Activated CD8-positive, alpha-beta T cell treated with anti-CD3 and anti-CD28 coated beads for 36 hours (primary cell): Measurements from ENCODE around the gene SKA2. TPM values are rescaled to one million over a fixed set of nuclear protein-coding genes. Genes with fewer than 3 reads are reported as not detected.

ENCODE experiments used
- ATAC-seq: fragments of 200-7000 bp; cut with Tn5 transposase; one replicate; pipeline ENCODE4 v1.10.0; 2021; ENCODE audit warnings: mild to moderate bottlenecking, moderate library complexity
- CTCF ChIA-PET: fragments of 350-600 bp; sonication (Branson Sonifier 250); formaldehyde crosslinking; loops from one replicate; lab custom pipeline; 2021; ENCODE audit warnings: antibody characterized with exemption; lab: Charles Lee
- POLR2A ChIA-PET: fragments of 350-600 bp; sonication (Branson Sonifier 250); formaldehyde crosslinking; loops from one replicate; lab custom pipeline; 2021; ENCODE audit warnings: antibody characterized with exemption; lab: Charles Lee
- DNase-seq: peaks from one replicate; pipeline ENCODE4 v3.0.0-alpha.2; 2020
- H3K27ac Mint-ChIP-seq: one replicate; pipeline ENCODE4 v1.8.0; 2021; ENCODE audit warnings: mild to moderate bottlenecking, mixed read lengths
- H3K27me3 Mint-ChIP-seq: one replicate; pipeline ENCODE4 v1.8.0; 2021; ENCODE audit warnings: mixed read lengths
- H3K36me3 Mint-ChIP-seq: one replicate; pipeline ENCODE4 v1.8.0; 2021; ENCODE audit warnings: low read depth, mixed read lengths
- H3K4me1 Mint-ChIP-seq: one replicate; pipeline ENCODE4 v1.8.0; 2021; ENCODE audit warnings: low read depth, mixed read lengths
- H3K4me3 Mint-ChIP-seq: one replicate; pipeline ENCODE4 v1.8.0; 2021; ENCODE audit warnings: mild to moderate bottlenecking, moderate library complexity, mixed read lengths
- H3K9me3 Mint-ChIP-seq: one replicate; pipeline ENCODE4 v1.8.0; 2021; ENCODE audit warnings: mixed read lengths
- CTCF ChIP-seq: fragments of 200-600 bp; IDR thresholded peaks from one replicate; pipeline ENCODE4 v1.8.0; 2022; ENCODE audit warnings: antibody characterized with exemption, mild to moderate bottlenecking
- intact Hi-C: fragments of 100-400 bp; cut with micrococcal nuclease; formaldehyde crosslinking; loops from one replicate; pipeline ENCODE4 v1.10.0; 2022
- total RNA-seq, 2 experiments: library from RNA; stranded (reverse); gene quantifications; one replicate each; pipeline ENCODE4 v1.2.3, GENCODE V29; 2021

The SKA2 gene
- total RNA-seq, 2 experiments from 2014 or later, result 59.1 to 68.4 TPM

GRCh38 chr17:59154292-59154720 is 680 bp downstream of the SKA2 start:
- H3K27me3 Mint-ChIP-seq, result no peaks in the 10 kb centered on the region
- H3K36me3 Mint-ChIP-seq, result peaks cover 6% of the 10 kb centered on the region
- ChIA-PET CTCF (interaction anchor here (1.6 kb wide), 1 partner anchor 48 kb away, joined by 4 read pairs; the partner anchor contains the start of gene TRIM37), POLR2A (interaction anchor here (0.9 to 2.8 kb wide), 3 partner anchors 15 to 47 kb away, joined by 3 to 17 read pairs (median 4); partner anchors contain the start of gene TRIM37)
- peaks cover 37% of the 10 kb centered on the region for H3K4me1 Mint-ChIP-seq
- intact Hi-C loops, result no loop called here
- H3K9me3 Mint-ChIP-seq, result no peaks in the 10 kb centered on the region
- ATAC-seq (no peak), DNase-seq (peak; percentile 59)
- TF ChIP-seq CTCF, result no peak
- H3K27ac Mint-ChIP-seq, result no peak overlapping the region
- H3K4me3 Mint-ChIP-seq, result no peak overlapping the region

GRCh38 chr17:59152925-59153324 is 2.1 kb downstream of the SKA2 start:
- H3K36me3 Mint-ChIP-seq, result peaks cover 8% of the 10 kb centered on the region
- TF ChIP-seq CTCF, result no peak
- intact Hi-C loops, result no loop called here
- no peak for DNase-seq
- no peaks in the 10 kb centered on the region for H3K9me3 Mint-ChIP-seq
- H3K4me1 Mint-ChIP-seq, result peaks cover 35% of the 10 kb centered on the region
- no peak overlapping the region for H3K27ac Mint-ChIP-seq
- ChIA-PET CTCF (interaction anchor here (0.6 kb wide), 1 partner anchor 66 kb away, joined by 3 read pairs; no protein-coding TSS in a partner anchor), POLR2A (no interaction called here)
- no peak for ATAC-seq
- H3K27me3 Mint-ChIP-seq, result no peaks in the 10 kb centered on the region
- no peak overlapping the region for H3K4me3 Mint-ChIP-seq

- no peak overlapping the region for H3K4me3 Mint-ChIP-seq
- peaks cover 8% of the 10 kb centered on the region for H3K36me3 Mint-ChIP-seq
- intact Hi-C loops, result no loop called here
- H3K27me3 Mint-ChIP-seq, result no peaks in the 10 kb centered on the region
- H3K27ac Mint-ChIP-seq, result no peak overlapping the region
- TF ChIP-seq CTCF, result no peak
- ChIA-PET CTCF (interaction anchor here (0.7 to 1.4 kb wide), 3 partner anchors 10 to 69 kb away, joined by 3 to 4 read pairs (median 4); no protein-coding TSS in a partner anchor), POLR2A (interaction anchor here (0.6 to 1.6 kb wide), 4 partner anchors 23 to 62 kb away, joined by 3 to 8 read pairs (median 4); partner anchors contain the start of gene TRIM37)
- no peaks in the 10 kb centered on the region for H3K9me3 Mint-ChIP-seq
- peaks cover 37% of the 10 kb centered on the region for H3K4me1 Mint-ChIP-seq
- ATAC-seq, result no peak
- DNase-seq, result no peak
Observed at GRCh38 chr17:59151591-59151990, 3.4 kb downstream of the SKA2 start.

- TF ChIP-seq CTCF, result no peak
- H3K4me3 Mint-ChIP-seq, result no peak overlapping the region
- peaks cover 8% of the 10 kb centered on the region for H3K36me3 Mint-ChIP-seq
- ChIA-PET CTCF (interaction anchor here (1.4 kb wide), 2 partner anchors 15 to 68 kb away, joined by 3 to 4 read pairs; no protein-coding TSS in a partner anchor), POLR2A (interaction anchor here (1.0 to 1.6 kb wide), 3 partner anchors 22 to 57 kb away, joined by 3 to 8 read pairs (median 4); partner anchors contain the start of gene TRIM37)
- H3K27ac Mint-ChIP-seq, result no peak overlapping the region
- DNase-seq (no peak), ATAC-seq (no peak)
- peaks cover 35% of the 10 kb centered on the region for H3K4me1 Mint-ChIP-seq
- H3K27me3 Mint-ChIP-seq, result no peaks in the 10 kb centered on the region
- no peaks in the 10 kb centered on the region for H3K9me3 Mint-ChIP-seq
- intact Hi-C loops, result no loop called here
Observed at GRCh38 chr17:59151006-59151405, 4.0 kb downstream of the SKA2 start.

- ChIA-PET CTCF (no interaction called here), POLR2A (interaction anchor here (2.0 kb wide), 1 partner anchor 43 kb away, joined by 7 read pairs; the partner anchor contains the start of gene TRIM37)
- H3K4me1 Mint-ChIP-seq, result peaks cover 38% of the 10 kb centered on the region
- ATAC-seq (peak; percentile 51), DNase-seq (peak; percentile 35)
- no peaks in the 10 kb centered on the region for H3K27me3 Mint-ChIP-seq
- no peak for TF ChIP-seq CTCF
- peaks cover 8% of the 10 kb centered on the region for H3K36me3 Mint-ChIP-seq
- H3K27ac Mint-ChIP-seq, result no peak overlapping the region
- intact Hi-C loops, result no loop called here
- no peak overlapping the region for H3K4me3 Mint-ChIP-seq
- no peaks in the 10 kb centered on the region for H3K9me3 Mint-ChIP-seq
Observed at GRCh38 chr17:59149841-59150511, 5.0 kb downstream of the SKA2 start.
